RWPE2 (cell line): ENCODE data around the gene CACNA1A.

Experiments used
- ATAC-seq: fragments of 200-7000 bp; cut with Tn5 transposase; 3 replicates; pipeline ENCODE4 v1.9.1; 2021; ENCODE audit warnings: low read depth
- DNase-seq: peaks from one replicate; pipeline ENCODE4 v3.0.0-alpha.2; 2020; ENCODE audit warnings: low spot score
- H3K27ac ChIP-seq: fragments of 450-650 bp; 2 replicates; pipeline ENCODE4 v1.5.1; 2017; ENCODE audit warnings: mild to moderate bottlenecking; ENCODE audit not compliant: poor library complexity, severe bottlenecking
- H3K27me3 ChIP-seq: fragments of 250-450 bp; sonication (Bioruptor Pico); 2 replicates; pipeline ENCODE4 v1.5.1; 2021; ENCODE audit warnings: mild to moderate bottlenecking, moderate library complexity; ENCODE audit not compliant: insufficient read depth, poor library complexity, severe bottlenecking
- H3K36me3 ChIP-seq: fragments of 250-450 bp; sonication (Bioruptor Pico); 2 replicates; pipeline ENCODE4 v1.5.1; 2020; ENCODE audit warnings: low read depth, mild to moderate bottlenecking, moderate library complexity
- H3K4me1 ChIP-seq: fragments of 250-450 bp; sonication (Bioruptor Pico); 2 replicates; pipeline ENCODE4 v1.5.1; 2021; ENCODE audit warnings: mild to moderate bottlenecking, moderate library complexity; ENCODE audit not compliant: insufficient read depth, poor library complexity, severe bottlenecking
- H3K4me3 ChIP-seq: fragments of 250-450 bp; sonication (Bioruptor Pico); 2 replicates; pipeline ENCODE4 v1.5.1; 2021; ENCODE audit warnings: mild to moderate bottlenecking, moderate library complexity; ENCODE audit not compliant: severe bottlenecking
- H3K9me3 ChIP-seq: fragments of 250-450 bp; sonication (Bioruptor Pico); 2 replicates; pipeline ENCODE4 v1.5.1; 2021; ENCODE audit warnings: mild to moderate bottlenecking, moderate library complexity; ENCODE audit not compliant: severe bottlenecking
- TF ChIP-seq, protein P1 (sequence below): fragments of 450-650 bp; IDR thresholded peaks from one replicate; pipeline ENCODE4 v1.5.1; 2017; ENCODE audit warnings: mild to moderate bottlenecking, moderate library complexity; ENCODE audit not compliant: poor library complexity, severe bottlenecking

CACNA1A gene

GRCh38 chr19:13484166-13484565, 22.1 kb downstream of the CACNA1A start:
- H3K27me3 ChIP-seq: peaks cover 6% of the 10 kb centered on the region
- H3K27ac ChIP-seq: no peak overlapping the region
- no peak overlapping the region for H3K4me3 ChIP-seq
- DNase-seq (no peak), ATAC-seq (no peak)
- H3K36me3 ChIP-seq: no peaks in the 10 kb centered on the region
- H3K9me3 ChIP-seq: no peaks in the 10 kb centered on the region
- TF ChIP-seq, protein P1, sequence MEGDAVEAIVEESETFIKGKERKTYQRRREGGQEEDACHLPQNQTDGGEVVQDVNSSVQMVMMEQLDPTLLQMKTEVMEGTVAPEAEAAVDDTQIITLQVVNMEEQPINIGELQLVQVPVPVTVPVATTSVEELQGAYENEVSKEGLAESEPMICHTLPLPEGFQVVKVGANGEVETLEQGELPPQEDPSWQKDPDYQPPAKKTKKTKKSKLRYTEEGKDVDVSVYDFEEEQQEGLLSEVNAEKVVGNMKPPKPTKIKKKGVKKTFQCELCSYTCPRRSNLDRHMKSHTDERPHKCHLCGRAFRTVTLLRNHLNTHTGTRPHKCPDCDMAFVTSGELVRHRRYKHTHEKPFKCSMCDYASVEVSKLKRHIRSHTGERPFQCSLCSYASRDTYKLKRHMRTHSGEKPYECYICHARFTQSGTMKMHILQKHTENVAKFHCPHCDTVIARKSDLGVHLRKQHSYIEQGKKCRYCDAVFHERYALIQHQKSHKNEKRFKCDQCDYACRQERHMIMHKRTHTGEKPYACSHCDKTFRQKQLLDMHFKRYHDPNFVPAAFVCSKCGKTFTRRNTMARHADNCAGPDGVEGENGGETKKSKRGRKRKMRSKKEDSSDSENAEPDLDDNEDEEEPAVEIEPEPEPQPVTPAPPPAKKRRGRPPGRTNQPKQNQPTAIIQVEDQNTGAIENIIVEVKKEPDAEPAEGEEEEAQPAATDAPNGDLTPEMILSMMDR: no peak
- no peaks in the 10 kb centered on the region for H3K4me1 ChIP-seq

DNA sequence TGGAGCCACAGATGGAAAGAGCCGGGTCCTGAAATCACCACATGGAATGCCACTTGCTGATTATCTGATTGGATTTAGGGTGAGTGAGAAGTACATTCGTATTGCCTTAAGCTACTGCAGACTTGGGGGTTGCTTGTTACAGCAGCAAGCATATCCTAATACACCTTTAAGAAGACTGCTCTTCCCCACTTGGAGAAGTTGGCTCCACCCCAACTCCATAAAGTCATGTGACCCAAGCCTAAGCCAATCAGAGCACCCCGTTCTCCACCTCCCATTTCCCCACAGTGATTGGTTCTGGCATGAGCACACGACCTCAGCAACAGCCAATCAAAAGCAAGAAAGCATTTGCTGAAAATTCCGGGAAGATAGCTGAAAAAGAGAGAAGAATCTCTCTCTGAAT, 23.1 kb downstream of the CACNA1A start:
- Histone ChIP-seq H3K27ac (no peak overlapping the region), H3K4me1 (no peaks in the 10 kb centered on the region), H3K4me3 (no peak overlapping the region), H3K27me3 (peaks cover 6% of the 10 kb centered on the region), H3K36me3 (no peaks in the 10 kb centered on the region), H3K9me3 (no peaks in the 10 kb centered on the region)
- DNase-seq (no peak), ATAC-seq (no peak)
- TF ChIP-seq, protein P1: no peak

DNA sequence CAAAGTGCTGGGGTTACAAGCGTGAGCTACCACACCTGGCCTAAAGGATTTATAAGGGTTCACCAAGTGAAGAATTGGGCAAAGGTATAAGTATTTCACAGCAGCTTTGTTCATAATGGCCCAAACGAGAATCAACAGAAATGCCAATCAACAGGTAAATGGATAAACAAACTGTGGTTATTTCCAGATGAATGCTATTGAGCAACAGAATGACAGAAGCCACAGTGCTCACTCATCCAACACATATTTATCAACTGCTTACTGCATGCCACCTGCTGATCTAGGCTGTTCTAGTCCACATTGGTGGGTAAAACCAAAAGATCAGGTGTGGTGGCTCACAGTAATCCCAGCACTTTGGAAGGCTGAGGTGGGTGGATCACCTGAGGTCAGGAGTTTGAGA, 27.7 kb downstream of the CACNA1A start:
- no peaks in the 10 kb centered on the region for H3K36me3 ChIP-seq
- H3K27me3 ChIP-seq: no peaks in the 10 kb centered on the region
- TF ChIP-seq, protein P1: no peak
- no peaks in the 10 kb centered on the region for H3K9me3 ChIP-seq
- no peaks in the 10 kb centered on the region for H3K4me1 ChIP-seq
- DNase-seq: no peak
- no peak overlapping the region for H3K27ac ChIP-seq
- H3K4me3 ChIP-seq: no peak overlapping the region
- ATAC-seq: no peak

DNA sequence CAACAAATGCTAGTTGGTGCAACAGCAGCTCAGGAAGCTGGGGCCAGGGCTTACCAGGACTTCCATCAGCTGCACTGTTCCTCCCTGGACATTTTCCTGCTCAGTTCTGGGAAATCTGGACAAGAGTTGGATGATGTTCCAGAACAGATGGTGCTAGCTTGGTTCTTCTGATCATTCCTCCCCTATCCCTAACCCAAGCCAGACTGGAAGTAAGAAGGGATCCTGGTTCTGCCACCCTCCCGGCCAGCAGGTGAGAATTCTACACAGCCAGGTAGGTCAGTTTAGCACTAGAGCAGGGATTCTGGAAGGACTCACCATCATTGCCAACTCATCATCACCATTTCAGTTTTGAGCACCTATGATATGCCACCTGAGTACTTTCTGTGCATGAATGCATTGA, 30.2 kb downstream of the CACNA1A start:
- ATAC-seq (no peak), DNase-seq (no peak)
- Histone ChIP-seq H3K9me3 (no peaks in the 10 kb centered on the region), H3K36me3 (no peaks in the 10 kb centered on the region), H3K4me3 (no peak overlapping the region), H3K4me1 (no peaks in the 10 kb centered on the region), H3K27ac (no peak overlapping the region), H3K27me3 (no peaks in the 10 kb centered on the region)
- TF ChIP-seq, protein P1: no peak

- no peak for ATAC-seq
- Histone ChIP-seq H3K4me3 (no peak overlapping the region), H3K27me3 (no peaks in the 10 kb centered on the region), H3K36me3 (no peaks in the 10 kb centered on the region), H3K4me1 (no peaks in the 10 kb centered on the region), H3K9me3 (no peaks in the 10 kb centered on the region), H3K27ac (no peak overlapping the region)
- no peak for DNase-seq
- TF ChIP-seq, protein P1: no peak
These were observed 31.2 kb downstream of the CACNA1A start for GRCh38 chr19:13475044-13475443.
